HG03025 (cell line): Measurements from ENCODE around the gene ASB13.

ENCODE experiments used
- ATAC-seq: cut with Tn5 transposase; IDR thresholded peaks from one replicate; pipeline ENCODE4 v1.9.1; 2021; ENCODE audit warnings: mild to moderate bottlenecking, moderate library complexity; ENCODE audit not compliant: unreplicated experiment, low FRiP score

The ASB13 gene

GRCh38 chr10:5670662-5671375 lies 4.4 kb upstream of the ASB13 start:
- ATAC-seq: no peak

GRCh38 chr10:5669604-5670003 lies 3.2 kb upstream of the ASB13 start:
- ATAC-seq: no peak

- ATAC-seq: no peak
These were observed 2.0 kb upstream of the ASB13 start for GRCh38 chr10:5668429-5668828.

DNA sequence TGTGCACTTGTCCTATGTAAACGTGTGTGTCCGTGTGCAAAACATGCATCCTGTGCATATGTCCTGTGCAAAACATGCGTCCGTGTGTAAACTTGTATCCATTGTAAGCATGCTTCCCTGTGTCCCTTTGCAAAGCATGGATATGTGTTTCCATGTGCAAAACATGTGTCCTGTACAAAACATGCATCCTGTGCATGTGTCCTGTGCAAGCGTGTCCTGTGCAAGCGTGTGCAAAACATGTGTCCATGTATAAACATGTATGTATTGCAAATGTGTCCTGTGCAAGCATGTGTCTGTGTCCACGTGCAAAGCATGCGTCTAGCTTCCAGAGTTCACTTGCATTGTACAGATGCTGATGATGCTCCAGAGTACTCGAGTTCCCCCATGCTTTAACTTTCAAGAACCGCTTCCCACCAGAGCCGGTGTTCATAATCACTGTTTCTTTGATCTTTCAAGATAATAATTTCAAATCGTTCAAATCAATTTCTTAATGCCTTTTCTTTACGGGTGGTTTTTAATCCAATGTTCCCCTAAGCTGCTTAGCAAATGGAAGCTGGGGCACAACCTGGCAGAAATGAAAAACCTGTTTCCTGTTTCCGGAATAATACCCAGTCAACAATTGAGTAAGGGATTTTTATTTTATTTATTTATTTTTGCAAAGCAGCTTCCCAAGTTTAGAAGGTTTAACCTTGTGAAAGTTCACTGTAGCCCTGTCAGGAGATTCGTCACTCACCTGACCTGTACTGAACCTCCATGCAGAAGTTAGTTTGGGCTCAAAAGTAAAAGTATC lies 641 bp upstream of the ASB13 start:
- no peak for ATAC-seq

GRCh38 chr10:5665373-5666007 lies 905 bp downstream of the ASB13 start:
- no peak for ATAC-seq

DNA sequence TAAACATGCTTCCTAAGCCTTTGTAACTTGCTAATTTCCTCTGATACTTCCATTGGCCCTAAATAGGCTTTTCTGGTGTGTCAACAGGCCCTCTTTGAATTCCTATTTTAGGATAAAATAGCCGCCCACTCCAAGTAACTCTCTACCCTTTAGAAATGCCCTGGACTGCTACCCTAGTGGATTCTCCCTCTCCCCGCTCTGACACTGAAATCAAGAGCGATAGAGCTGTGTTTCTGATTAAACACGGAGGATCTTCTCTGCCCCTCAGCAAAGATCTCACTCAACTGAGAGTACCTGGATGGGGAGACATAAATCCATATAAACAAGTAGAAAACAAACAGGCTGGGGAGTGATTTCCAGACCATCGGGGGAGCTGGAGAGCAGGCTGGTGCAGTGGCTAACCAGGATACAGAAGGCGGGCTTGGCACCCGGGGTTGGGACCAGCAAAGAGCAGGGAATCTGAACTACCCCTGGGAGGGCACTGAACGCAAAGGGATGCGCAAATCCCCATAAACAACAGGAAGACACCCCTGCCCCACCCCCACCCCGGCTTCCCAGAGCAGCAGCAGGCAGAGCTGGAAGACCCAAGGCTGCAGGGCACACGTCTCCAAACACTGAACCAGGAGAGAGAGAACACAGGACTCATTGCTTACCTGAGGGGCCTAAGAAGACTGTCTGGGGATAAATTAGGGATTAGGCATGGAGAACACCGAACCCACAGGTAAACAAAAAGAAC lies 2.5 kb downstream of the ASB13 start:
- no peak for ATAC-seq

DNA sequence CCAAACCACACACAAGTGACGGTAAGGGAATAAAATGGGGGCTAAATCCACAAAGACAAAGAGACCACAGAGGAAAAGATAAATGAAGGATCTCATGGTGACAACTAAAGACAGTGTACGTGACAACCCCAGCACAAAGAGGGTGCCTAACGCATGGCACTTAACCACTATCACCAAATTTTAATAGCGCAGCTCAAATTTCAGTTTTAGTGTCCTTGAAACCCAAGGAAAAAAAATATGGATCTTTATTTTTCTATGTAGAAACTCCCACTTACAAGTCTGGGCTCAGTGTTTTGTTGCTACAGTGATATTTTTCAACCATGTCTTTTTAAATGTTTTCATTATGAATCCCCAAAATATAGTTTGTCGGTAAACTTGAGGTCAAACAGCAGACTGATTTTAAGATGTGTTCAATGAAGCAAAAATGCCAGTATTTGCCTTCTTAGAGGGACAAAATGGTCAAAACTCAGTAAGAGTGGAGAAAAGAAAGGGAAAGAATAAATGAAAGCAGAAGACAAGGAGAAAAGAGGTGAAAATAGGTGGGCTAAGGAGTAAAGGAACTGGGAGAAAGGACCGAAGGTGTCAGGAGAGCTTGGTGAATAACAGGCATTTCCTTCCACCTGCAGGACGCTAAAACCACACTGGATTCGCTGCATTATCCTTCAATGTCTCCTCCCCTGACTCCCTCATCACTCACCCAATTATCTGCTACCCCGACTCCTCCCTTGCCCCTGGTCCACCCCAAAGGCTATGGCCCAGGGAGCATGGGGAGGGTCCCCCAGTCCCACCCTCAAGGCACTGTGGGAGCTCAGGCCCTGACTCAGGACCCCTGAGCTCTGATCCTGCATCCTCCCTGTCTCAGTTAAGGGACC lies 3.5 kb downstream of the ASB13 start:
- no peak for ATAC-seq

- ATAC-seq: no peak
These were observed 5.4 kb downstream of the ASB13 start for GRCh38 chr10:5661043-5661442.

GRCh38 chr10:5659702-5660528 lies 6.5 kb downstream of the ASB13 start:
- no peak for ATAC-seq

- ATAC-seq: no peak
These were observed 7.3 kb downstream of the ASB13 start for GRCh38 chr10:5658871-5659618.

GRCh38 chr10:5656737-5657579 lies 9.4 kb downstream of the ASB13 start:
- no peak for ATAC-seq

GRCh38 chr10:5655121-5655520 lies 11.3 kb downstream of the ASB13 start:
- ATAC-seq: no peak

- no peak for ATAC-seq
These were observed 12.1 kb downstream of the ASB13 start for GRCh38 chr10:5654218-5654755.

DNA sequence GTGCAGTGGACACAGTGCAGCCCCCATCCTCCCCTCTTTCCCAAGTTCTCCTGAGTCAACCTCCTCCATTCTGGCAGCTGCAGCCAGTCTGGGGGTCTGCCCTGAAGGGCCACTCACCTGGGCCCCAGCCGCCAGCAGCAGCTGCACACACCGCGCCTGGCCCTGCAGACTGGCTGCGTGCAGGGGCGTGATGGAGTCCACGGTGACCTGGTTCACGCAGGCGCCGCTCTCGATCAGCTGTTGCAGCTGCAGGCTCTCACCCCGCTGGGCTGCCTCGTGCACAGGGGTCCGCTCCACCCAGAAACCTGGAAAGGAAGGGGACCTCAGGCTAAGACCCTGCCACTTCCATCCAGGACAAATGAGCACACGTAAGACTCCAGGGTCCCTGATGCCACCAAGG lies 13.6 kb downstream of the ASB13 start:
- no peak for ATAC-seq

DNA sequence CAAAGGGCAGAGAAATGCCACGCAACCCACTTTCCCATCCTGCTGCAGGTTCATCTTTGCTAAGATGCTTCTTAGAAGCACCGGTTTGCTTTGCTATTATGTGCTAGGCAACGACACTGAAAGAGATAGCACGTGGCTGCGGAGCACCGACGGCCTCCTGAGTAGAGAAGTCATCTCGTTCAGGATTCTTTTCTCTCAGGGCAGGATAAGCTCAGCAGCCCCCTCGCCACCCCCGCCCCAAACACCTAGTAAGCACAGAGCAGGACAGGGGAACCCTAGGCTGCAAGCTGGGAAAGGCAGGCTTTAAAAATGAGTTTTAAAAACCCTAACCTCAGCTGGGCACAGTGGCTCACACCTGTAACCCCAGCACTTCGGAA lies 15.0 kb downstream of the ASB13 start:
- ATAC-seq: no peak

DNA sequence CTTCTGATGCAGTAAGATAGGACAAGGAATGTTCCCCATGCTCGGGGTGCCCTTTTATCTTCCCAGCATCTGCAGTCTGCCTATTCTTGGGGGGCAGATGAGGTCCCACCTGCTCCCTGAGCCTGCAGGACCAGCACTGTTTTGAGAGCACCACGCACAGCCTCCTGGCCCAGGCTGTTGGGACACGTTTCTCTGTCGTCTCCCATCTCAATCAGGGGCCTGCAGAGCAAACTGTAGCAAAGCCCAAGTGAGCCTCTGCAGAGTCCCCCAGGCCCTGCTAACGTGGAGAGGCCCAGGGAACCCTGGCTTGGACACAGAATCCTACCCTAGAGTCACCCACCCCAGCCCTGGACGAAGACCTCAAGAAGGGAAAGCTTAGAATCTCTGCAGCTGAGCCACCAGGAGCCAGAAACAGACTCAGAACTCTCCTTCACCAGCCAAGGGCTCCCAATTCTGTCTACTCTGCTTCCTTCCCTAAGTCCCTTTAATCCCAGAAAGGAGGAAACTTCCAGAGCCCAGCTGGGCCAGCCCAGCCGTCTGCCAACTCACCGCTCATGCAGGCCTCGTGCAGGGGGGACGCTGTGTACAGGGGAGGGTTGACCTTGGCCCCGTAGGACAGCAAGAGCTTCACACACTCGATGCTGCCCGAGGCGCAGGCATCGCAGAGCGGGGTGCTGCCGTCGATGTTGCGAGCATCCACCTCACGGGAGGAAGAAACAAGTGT lies 15.6 kb downstream of the ASB13 start:
- no peak for ATAC-seq

DNA sequence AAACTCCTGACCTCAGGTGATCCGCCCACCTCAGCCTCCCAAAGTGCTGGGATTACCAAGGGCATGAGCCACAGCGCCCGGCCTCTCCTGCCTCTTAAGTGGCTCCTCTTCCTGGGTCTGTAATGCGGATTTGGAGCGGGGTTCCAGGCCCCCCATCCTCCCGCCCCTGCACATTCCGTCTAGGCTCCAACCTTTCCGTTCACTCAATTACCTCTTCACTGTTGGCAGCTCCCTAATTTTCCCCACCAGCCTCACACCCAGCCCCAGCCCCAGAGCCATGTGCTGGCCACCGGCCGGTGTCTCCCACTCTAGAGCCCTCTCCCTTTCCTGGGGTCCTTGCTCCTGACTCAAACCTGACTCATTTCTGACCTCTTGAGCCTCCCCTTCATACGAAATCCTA lies 16.6 kb downstream of the ASB13 start:
- ATAC-seq: no peak
